ENCODE data around the gene C1GALT1.

Gene C1GALT1

GRCh38 chr7:7254908-7255307 lies 72.6 kb downstream of the C1GALT1 start:
- H3K4me1 ChIP-seq (ENCODE audit: control insufficient read depth, insufficient read depth, low read length) = no peaks in the 10 kb centered on the region
- no peaks in the 10 kb centered on the region for H3K9me3 ChIP-seq (ENCODE audit: control insufficient read depth, insufficient read depth, low read depth, low read length)
- H3K4me3 ChIP-seq (ENCODE audit: low read depth, low read length) = no peak overlapping the region
- no peak overlapping the region for H3K27ac ChIP-seq (ENCODE audit: extremely low read depth, low read depth, low read length)
- H3K36me3 ChIP-seq (ENCODE audit: control insufficient read depth in 2 of 2, insufficient read depth in 1 of 2, low read length in 2 of 2) = peaks cover 0 to 3% of the 10 kb centered on the region in 2 experiments; a peak in 1 of 3 replicates
- TF ChIP-seq ZNF596 (tag by site-specific recombination; IDR thresholded peaks at IDR 0.05) (no peak), SCRT2 (tag by site-specific recombination; IDR thresholded peaks at IDR 0.05) (peak; percentile 57)
- ChIA-PET CTCF (no interaction called here), POLR2A (no interaction called here)

GRCh38 chr7:7256731-7257274 lies 74.5 kb downstream of the C1GALT1 start:
- ChIA-PET POLR2A (no interaction called here), CTCF (no interaction called here)
- no peaks in the 10 kb centered on the region for H3K4me1 ChIP-seq (ENCODE audit: control insufficient read depth, insufficient read depth, low read length)
- no peaks in the 10 kb centered on the region for H3K9me3 ChIP-seq (ENCODE audit: control insufficient read depth, insufficient read depth, low read depth, low read length)
- H3K27ac ChIP-seq (ENCODE audit: extremely low read depth, low read depth, low read length) = no peak overlapping the region
- TF ChIP-seq OVOL3 (tag by site-specific recombination; IDR thresholded peaks at IDR 0.05) (no peak), ZNF707 (tag by site-specific recombination; IDR thresholded peaks at IDR 0.05) (no peak), ZFP69B (tag by site-specific recombination; IDR thresholded peaks at IDR 0.05) (no peak), PRDM1 (tag by site-specific recombination; IDR thresholded peaks at IDR 0.05) (no peak), ZNF114 (tag by site-specific recombination; IDR thresholded peaks at IDR 0.05) (no peak), ZNF214 (tag by site-specific recombination; IDR thresholded peaks at IDR 0.05; ENCODE audit: borderline replicate concordance) (no peak), HOXA7 (CRISPR knock-in tag; IDR thresholded peaks at IDR 0.05; ENCODE audit: borderline replicate concordance) (no peak)
- H3K4me3 ChIP-seq (ENCODE audit: low read depth, low read length) = no peak overlapping the region
- H3K36me3 ChIP-seq (ENCODE audit: control insufficient read depth in 2 of 2, insufficient read depth in 1 of 2, low read length in 2 of 2) = peaks cover 0 to 3% of the 10 kb centered on the region in 2 experiments; a peak in 1 of 3 replicates

GRCh38 chr7:7257899-7258692 lies 75.8 kb downstream of the C1GALT1 start:
- POLR2A ChIA-PET = no interaction called here
- CTCF ChIA-PET = no interaction called here
- H3K4me3 ChIP-seq (ENCODE audit: low read depth, low read length) = no peak overlapping the region

More at GRCh38 chr7:7257899-7258692, 75.8 kb downstream of the C1GALT1 start:
- TF ChIP-seq ZNF549 (tag by site-specific recombination; IDR thresholded peaks at IDR 0.05) = no peak
- no peak for TF ChIP-seq ZNF280D (tag by site-specific recombination; IDR thresholded peaks at IDR 0.05)
- no peak for TF ChIP-seq ZNF692 (tag by site-specific recombination; IDR thresholded peaks at IDR 0.05)
- TF ChIP-seq ZNF24 (tag by site-specific recombination; IDR thresholded peaks at IDR 0.05) = no peak
- TF ChIP-seq ZNF404 (tag by site-specific recombination; IDR thresholded peaks at IDR 0.05) = no peak
- TF ChIP-seq ZNF157 (tag by site-specific recombination; IDR thresholded peaks at IDR 0.05) = no peak
- no peak for TF ChIP-seq GLIS1 (tag by site-specific recombination; IDR thresholded peaks at IDR 0.05)
- no peak for TF ChIP-seq ZNF112 (tag by site-specific recombination; IDR thresholded peaks at IDR 0.05)
- TF ChIP-seq HOXA7 (CRISPR knock-in tag; IDR thresholded peaks at IDR 0.05; ENCODE audit: borderline replicate concordance) = no peak
- TF ChIP-seq ZNF239 (tag by site-specific recombination; IDR thresholded peaks at IDR 0.05) = no peak
- TF ChIP-seq ZEB2 (tag by site-specific recombination; IDR thresholded peaks at IDR 0.05) = no peak
- TF ChIP-seq ZNF423 (tag by site-specific recombination; IDR thresholded peaks at IDR 0.05) = no peak
- TF ChIP-seq ZNF658 (tag by site-specific recombination; IDR thresholded peaks at IDR 0.05) = no peak
- no peak for TF ChIP-seq ZNF324 (tag by site-specific recombination; IDR thresholded peaks at IDR 0.05)
- TF ChIP-seq ZNF133 (tag by site-specific recombination; IDR thresholded peaks at IDR 0.05) = no peak
- H3K4me1 ChIP-seq (ENCODE audit: control insufficient read depth, insufficient read depth, low read length) = no peaks in the 10 kb centered on the region
- no peaks in the 10 kb centered on the region for H3K9me3 ChIP-seq (ENCODE audit: control insufficient read depth, insufficient read depth, low read depth, low read length)
- H3K36me3 ChIP-seq (ENCODE audit: control insufficient read depth in 2 of 2, insufficient read depth in 1 of 2, low read length in 2 of 2) = peaks cover 0 to 3% of the 10 kb centered on the region in 2 experiments; a peak in 1 of 3 replicates
- no peak overlapping the region for H3K27ac ChIP-seq (ENCODE audit: extremely low read depth, low read depth, low read length)

All from HEK293 (cell line).